Ovary (tissue), 9 donors: ENCODE results near the gene PLEKHM3. TPM values are rescaled to one million over a fixed set of nuclear protein-coding genes. Genes with fewer than 3 reads are reported as not detected.

Source experiments
- DNase-seq, 5 donors: peaks; one replicate each; pipeline ENCODE4 v3.0.0-alpha.2; 2019 to 2020
- H3K27ac ChIP-seq, 2 donors: fragments of 200-600 bp; one replicate each; pipeline versions ENCODE4 v1.5.1 to v1.8.0; 2019 to 2022
- H3K27me3 ChIP-seq: fragments of 200-600 bp; one replicate; pipeline ENCODE4 v1.8.0; 2022
- H3K36me3 ChIP-seq: fragments of 200-600 bp; sonication (generic); one replicate; pipeline ENCODE4 v1.5.1; 2019
- H3K4me1 ChIP-seq: one replicate; pipeline ENCODE4 v1.8.1; 2013; ENCODE audit warnings: mild to moderate bottlenecking, moderate library complexity; ENCODE audit not compliant: insufficient read depth
- H3K4me3 ChIP-seq: fragments of 200-600 bp; sonication (generic); one replicate; pipeline ENCODE4 v1.5.1; 2017
- H3K9me3 ChIP-seq, 2 donors: fragments of 200-600 bp in 1 of 2; sonication (generic) in 1 of 2; one replicate each; pipeline versions ENCODE4 v1.5.1 to v1.8.1; 2013 to 2019; ENCODE audit warnings: mild to moderate bottlenecking in 1 of 2, moderate library complexity in 1 of 2
- EP300 ChIP-seq: sonication (generic); formaldehyde crosslinking; IDR thresholded peaks from one replicate; pipeline ENCODE4 v1.6.1; 2017; ENCODE audit warnings: antibody characterized with exemption
- POLR2A ChIP-seq: fragments of 450-650 bp; IDR thresholded peaks from one replicate; pipeline ENCODE4 v1.6.1; 2017; ENCODE audit warnings: antibody characterized with exemption, mild to moderate bottlenecking, moderate library complexity
- WGBS, 3 donors: extraction: QIAGEN DNeasy Blood & Tissue Kit in 1 of 3; methylation state at CpG; one replicate each; pipeline versions ENCODE4 v1.1.5 to v1.1.7; 2013 to 2017; 5-methylcytosine and 5-hydroxymethylcytosine counted together
- intact Hi-C, 4 donors: fragments of 100-400 bp; cut with DNase I; formaldehyde crosslinking; loops; one replicate each; pipeline versions ENCODE4 v1.11.0 to v1.15.1; 2022 to 2023
- polyA plus RNA-seq, 2 donors: library from polyadenylated mRNA; stranded (reverse); fragments of 200-250 nt in 1 of 2; fragments of 350-450 nt in 1 of 2; fragmentation: Illumina TruSeq in 1 of 2; extraction: RNeasy Lipid Tissue Mini Kit (QIAGEN cat#74804) in 1 of 2; gene quantifications; one replicate each; pipeline ENCODE4 v1.2.3, GENCODE V29; 2013 to 2014
- total RNA-seq, 7 donors: library from RNA; depleted of rRNA in 2 of 7; stranded (reverse); fragments of >200 nt in 2 of 7; fragmentation: NEBNext Ultra II Directional in 3 of 7; extraction: Animal tissue kit (Norgen Biotek cat#: 25700) in 3 of 7; gene quantifications; one replicate each; pipeline versions ENCODE4 v1.1.0 to v1.2.4, GENCODE V29; 2016 to 2023
- TF ChIP-seq, protein P1 (sequence below), 3 donors: fragments of 450-650 bp in 2 of 3; fragments of 200-600 bp in 1 of 3; IDR thresholded peaks; one replicate each; pipeline versions ENCODE4 v1.5.1 to v1.8.0; 2016 to 2022; ENCODE audit warnings: antibody characterized with exemption in 3 of 3, mild to moderate bottlenecking in 1 of 3
- donor health status: DM: no; HTN: no; CAD: no; lungs with moderate emphysema.
- donor health status: DM: no; HTN: no; CAD: no.
- donor health status: Bipolar disorder and iron deficiency.
- donor health status: DM: yes; HTN: yes; CAD: no.
- donor health status: DM: no; HTN: no; CAD: no.
- donor health status: DM: yes; HTN: yes; CAD: no.

The PLEKHM3 gene
- total and polyA plus RNA-seq, 9 donors = 6.5 to 26.1 (median 14.3) TPM

GRCh38 chr2:207854484-207855440 lies 170.6 kb downstream of the PLEKHM3 start:
- Histone ChIP-seq H3K9me3 (no peaks in the 10 kb centered on the region), H3K4me3 (no peak overlapping the region), H3K27me3 (no peaks in the 10 kb centered on the region), H3K27ac (no peak overlapping the region), H3K4me1 (no peaks in the 10 kb centered on the region), H3K36me3 (no peaks in the 10 kb centered on the region)
- 43 to 54% (median 47%) methylated on average over 2 of the region's 2 CpGs for WGBS, 3 donors
- intact Hi-C loops = no loop called here
- DNase-seq = no peak
- TF ChIP-seq POLR2A = no peak
- TF ChIP-seq, protein P1, sequence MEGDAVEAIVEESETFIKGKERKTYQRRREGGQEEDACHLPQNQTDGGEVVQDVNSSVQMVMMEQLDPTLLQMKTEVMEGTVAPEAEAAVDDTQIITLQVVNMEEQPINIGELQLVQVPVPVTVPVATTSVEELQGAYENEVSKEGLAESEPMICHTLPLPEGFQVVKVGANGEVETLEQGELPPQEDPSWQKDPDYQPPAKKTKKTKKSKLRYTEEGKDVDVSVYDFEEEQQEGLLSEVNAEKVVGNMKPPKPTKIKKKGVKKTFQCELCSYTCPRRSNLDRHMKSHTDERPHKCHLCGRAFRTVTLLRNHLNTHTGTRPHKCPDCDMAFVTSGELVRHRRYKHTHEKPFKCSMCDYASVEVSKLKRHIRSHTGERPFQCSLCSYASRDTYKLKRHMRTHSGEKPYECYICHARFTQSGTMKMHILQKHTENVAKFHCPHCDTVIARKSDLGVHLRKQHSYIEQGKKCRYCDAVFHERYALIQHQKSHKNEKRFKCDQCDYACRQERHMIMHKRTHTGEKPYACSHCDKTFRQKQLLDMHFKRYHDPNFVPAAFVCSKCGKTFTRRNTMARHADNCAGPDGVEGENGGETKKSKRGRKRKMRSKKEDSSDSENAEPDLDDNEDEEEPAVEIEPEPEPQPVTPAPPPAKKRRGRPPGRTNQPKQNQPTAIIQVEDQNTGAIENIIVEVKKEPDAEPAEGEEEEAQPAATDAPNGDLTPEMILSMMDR (IDR thresholded peaks at IDR 0.05) = no peak
- TF ChIP-seq EP300 = no peak

- Histone ChIP-seq H3K9me3 (no peaks in the 10 kb centered on the region), H3K27me3 (no peaks in the 10 kb centered on the region), H3K4me3 (no peak overlapping the region), H3K36me3 (no peaks in the 10 kb centered on the region), H3K4me1 (no peaks in the 10 kb centered on the region), H3K27ac (no peak overlapping the region)
- TF ChIP-seq, protein P1 (IDR thresholded peaks at IDR 0.05) = no peak
- TF ChIP-seq POLR2A = no peak
- no peak for TF ChIP-seq EP300
- DNase-seq = no peak
- 93 to 98% (median 95%) methylated on average over 3 of the region's 3 CpGs for WGBS, 3 donors
- intact Hi-C loops = no loop called here
Measured at GRCh38 chr2:207852791-207853190, 172.5 kb downstream of the PLEKHM3 start.

GRCh38 chr2:207849443-207849842 lies 175.9 kb downstream of the PLEKHM3 start:
- no peak overlapping the region for H3K27ac ChIP-seq
- 96 to 98% (median 97%) methylated on average over 1 of the region's 1 CpG for WGBS, 3 donors
- H3K36me3 ChIP-seq = no peaks in the 10 kb centered on the region
- no peaks in the 10 kb centered on the region for H3K9me3 ChIP-seq
- H3K4me3 ChIP-seq = no peak overlapping the region
- TF ChIP-seq, protein P1 (IDR thresholded peaks at IDR 0.05) = no peak
- TF ChIP-seq EP300 = no peak
- TF ChIP-seq POLR2A = no peak
- H3K27me3 ChIP-seq = no peaks in the 10 kb centered on the region
- intact Hi-C loops = no loop called here
- DNase-seq = no peak
- H3K4me1 ChIP-seq = no peaks in the 10 kb centered on the region

DNA sequence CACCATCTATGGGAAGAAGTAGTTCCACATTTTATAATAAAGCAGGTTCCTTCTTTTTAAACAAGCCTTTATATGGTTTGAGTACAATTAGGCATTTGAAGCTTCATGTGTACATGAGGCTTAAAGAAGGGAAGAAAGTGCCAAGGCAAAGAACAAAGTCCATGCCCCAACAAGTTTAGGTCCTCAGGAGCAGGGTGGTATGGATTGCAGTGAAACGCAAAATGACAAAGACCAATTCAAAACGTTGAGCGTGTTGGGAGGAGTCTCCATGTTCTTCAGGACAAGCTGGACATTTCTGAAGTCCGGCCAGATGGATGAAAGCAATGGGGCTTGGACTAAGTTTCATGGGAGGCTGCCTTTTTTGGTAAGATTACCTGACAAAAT lies 176.8 kb downstream of the PLEKHM3 start:
- H3K27me3 ChIP-seq = no peaks in the 10 kb centered on the region
- H3K4me1 ChIP-seq = no peaks in the 10 kb centered on the region
- no peak for DNase-seq
- no peaks in the 10 kb centered on the region for H3K9me3 ChIP-seq
- intact Hi-C loops = no loop called here
- H3K36me3 ChIP-seq = no peaks in the 10 kb centered on the region
- 91 to 95% (median 92%) methylated on average over 4 of the region's 4 CpGs for WGBS, 3 donors
- no peak for TF ChIP-seq POLR2A
- no peak overlapping the region for H3K4me3 ChIP-seq
- H3K27ac ChIP-seq = no peak overlapping the region
